Parathyroid adenoma (tissue), 2 donors: Measurements from ENCODE around the gene FAM193B.

Source experiments
- H2AFZ ChIP-seq: fragments of 300-600 bp; sonication (generic); one replicate; pipeline ENCODE4 v1.7.0; 2017; ENCODE audit warnings: antibody characterized with exemption, mild to moderate bottlenecking
- H3K27ac ChIP-seq: fragments of 300-600 bp; sonication (generic); one replicate; pipeline ENCODE4 v1.7.0; 2017
- H3K27me3 ChIP-seq: fragments of 300-600 bp; sonication (generic); one replicate; pipeline ENCODE4 v1.7.0; 2017; ENCODE audit warnings: low read length; ENCODE audit not compliant: control insufficient read depth, insufficient read depth
- H3K36me3 ChIP-seq: fragments of 300-600 bp; sonication (generic); one replicate; pipeline ENCODE4 v1.7.0; 2017; ENCODE audit warnings: low read length; ENCODE audit not compliant: control insufficient read depth, insufficient read depth
- H3K4me1 ChIP-seq: fragments of 300-600 bp; sonication (generic); one replicate; pipeline ENCODE4 v1.7.0; 2017; ENCODE audit warnings: control low read depth
- H3K4me2 ChIP-seq: fragments of 300-600 bp; sonication (generic); one replicate; pipeline ENCODE4 v1.7.0; 2017; ENCODE audit warnings: low read length
- H3K4me3 ChIP-seq: fragments of 300-600 bp; sonication (generic); one replicate; pipeline ENCODE4 v1.7.0; 2017; ENCODE audit warnings: low read depth, low read length
- H3K79me2 ChIP-seq: fragments of 300-600 bp; sonication (generic); one replicate; pipeline ENCODE4 v1.7.0; 2017; ENCODE audit warnings: control low read depth
- H3K9ac ChIP-seq: fragments of 300-600 bp; sonication (generic); one replicate; pipeline ENCODE4 v1.7.0; 2017; ENCODE audit warnings: mild to moderate bottlenecking
- H3K9me3 ChIP-seq: fragments of 300-600 bp; sonication (generic); one replicate; pipeline ENCODE4 v1.7.0; 2017; ENCODE audit warnings: low read length; ENCODE audit not compliant: control insufficient read depth
- CTCF ChIP-seq: fragments of 300-600 bp; sonication (generic); IDR thresholded peaks from one replicate; pipeline ENCODE4 v1.7.0; 2017; ENCODE audit warnings: antibody characterized with exemption, mild to moderate bottlenecking
- donor health status: primary hyperparathyroidism.

Gene FAM193B

GRCh38 chr5:177492841-177493240 lies 61.5 kb downstream of the FAM193B start:
- H3K79me2 ChIP-seq: no peaks in the 10 kb centered on the region
- no peak overlapping the region for H3K4me3 ChIP-seq
- no peaks in the 10 kb centered on the region for H3K9me3 ChIP-seq
- no peak overlapping the region for H2AFZ ChIP-seq
- no peak overlapping the region for H3K9ac ChIP-seq
- H3K27ac ChIP-seq: peak overlapping the region; percentile 84
- H3K27me3 ChIP-seq: no peaks in the 10 kb centered on the region
- no peaks in the 10 kb centered on the region for H3K36me3 ChIP-seq
- no peak for TF ChIP-seq CTCF
- peaks cover 20% of the 10 kb centered on the region for H3K4me1 ChIP-seq
- H3K4me2 ChIP-seq: no peak overlapping the region

GRCh38 chr5:177491983-177492746 lies 62.2 kb downstream of the FAM193B start:
- H3K27me3 ChIP-seq: no peaks in the 10 kb centered on the region
- no peak overlapping the region for H3K4me2 ChIP-seq
- no peak overlapping the region for H3K4me3 ChIP-seq
- no peaks in the 10 kb centered on the region for H3K9me3 ChIP-seq
- H2AFZ ChIP-seq: no peak overlapping the region
- H3K27ac ChIP-seq: peak overlapping the region; percentile 84
- H3K9ac ChIP-seq: no peak overlapping the region
- no peaks in the 10 kb centered on the region for H3K36me3 ChIP-seq
- H3K79me2 ChIP-seq: no peaks in the 10 kb centered on the region
- H3K4me1 ChIP-seq: peaks cover 20% of the 10 kb centered on the region
- no peak for TF ChIP-seq CTCF

GRCh38 chr5:177491429-177491945 lies 62.9 kb downstream of the FAM193B start:
- Histone ChIP-seq H3K79me2 (no peaks in the 10 kb centered on the region), H3K9me3 (no peaks in the 10 kb centered on the region), H3K9ac (no peak overlapping the region), H3K4me3 (no peak overlapping the region), H3K4me2 (no peak overlapping the region), H3K36me3 (no peaks in the 10 kb centered on the region), H2AFZ (no peak overlapping the region), H3K27me3 (no peaks in the 10 kb centered on the region), H3K27ac (no peak overlapping the region), H3K4me1 (peaks cover 19% of the 10 kb centered on the region)
- TF ChIP-seq CTCF: peak; percentile 58

- H3K9me3 ChIP-seq: no peaks in the 10 kb centered on the region
- H3K27ac ChIP-seq: no peak overlapping the region
- H3K9ac ChIP-seq: no peak overlapping the region
- no peaks in the 10 kb centered on the region for H3K27me3 ChIP-seq
- H3K4me3 ChIP-seq: no peak overlapping the region
- H3K36me3 ChIP-seq: no peaks in the 10 kb centered on the region
- H3K4me2 ChIP-seq: no peak overlapping the region
- H3K79me2 ChIP-seq: no peaks in the 10 kb centered on the region
- H3K4me1 ChIP-seq: peaks cover 15% of the 10 kb centered on the region
- H2AFZ ChIP-seq: no peak overlapping the region
- no peak for TF ChIP-seq CTCF
These were observed 63.4 kb downstream of the FAM193B start for GRCh38 chr5:177490992-177491391.
